NCI-H460 (cell line): ENCODE results near the gene OTOF. TPM values are rescaled to one million over a fixed set of nuclear protein-coding genes. Genes with fewer than 3 reads are reported as not detected.

Experiments used
- DNase-seq: peaks from one replicate; pipeline ENCODE4 v3.0.0-alpha.2; 2016; ENCODE audit warnings: low read depth; ENCODE audit errors: extremely low read depth
- total RNA-seq: library from RNA; depleted of rRNA; stranded (reverse); fragments of >200 nt; shearing (Covaris generic); gene quantifications from 2 replicates; pipeline ENCODE4 v1.2.3, GENCODE V29; 2014

Gene OTOF
- total RNA-seq, 1 experiment from 2014 or later: not detected

- no peak for DNase-seq
Observed at GRCh38 chr2:26454561-26455001, 23.3 kb downstream of the OTOF start.

- DNase-seq: no peak
Observed at GRCh38 chr2:26453421-26454329, 24.2 kb downstream of the OTOF start.

GRCh38 chr2:26451700-26452099 is 26.2 kb downstream of the OTOF start:
- no peak for DNase-seq

- DNase-seq: no peak
Observed at GRCh38 chr2:26450031-26450635, 27.8 kb downstream of the OTOF start.

- no peak for DNase-seq
Observed at GRCh38 chr2:26449278-26450030, 28.5 kb downstream of the OTOF start.

- DNase-seq: no peak
Observed at GRCh38 chr2:26448651-26449050, 29.3 kb downstream of the OTOF start.

- no peak for DNase-seq
Observed at GRCh38 chr2:26444236-26444635, 33.7 kb downstream of the OTOF start.

GRCh38 chr2:26442707-26443106 is 35.2 kb downstream of the OTOF start:
- DNase-seq: no peak

- no peak for DNase-seq
Observed at GRCh38 chr2:26442301-26442700, 35.6 kb downstream of the OTOF start.

- no peak for DNase-seq
Observed at GRCh38 chr2:26438926-26439325, 39.0 kb downstream of the OTOF start.

- DNase-seq: peak; percentile 85
Observed at GRCh38 chr2:26438526-26438925, 39.4 kb downstream of the OTOF start.

GRCh38 chr2:26435106-26435505 is 42.8 kb downstream of the OTOF start:
- DNase-seq: no peak

- no peak for DNase-seq
Observed at GRCh38 chr2:26432859-26433258, 45.1 kb downstream of the OTOF start.

GRCh38 chr2:26432363-26432762 is 45.6 kb downstream of the OTOF start:
- no peak for DNase-seq

- no peak for DNase-seq
Observed at GRCh38 chr2:26430826-26431225, 47.1 kb downstream of the OTOF start.

GRCh38 chr2:26429779-26430578 is 47.9 kb downstream of the OTOF start:
- no peak for DNase-seq

- DNase-seq: no peak
Observed at GRCh38 chr2:26428846-26429245, 49.1 kb downstream of the OTOF start.

GRCh38 chr2:26424221-26424620 is 53.7 kb downstream of the OTOF start:
- DNase-seq: no peak

- no peak for DNase-seq
Observed at GRCh38 chr2:26423750-26424149, 54.2 kb downstream of the OTOF start.

- no peak for DNase-seq
Observed at GRCh38 chr2:26422947-26423629, 54.8 kb downstream of the OTOF start.
